HEK293 (cell line): ENCODE measurements around the gene KPNA1.

ENCODE experiments used
- CTCF ChIA-PET: fragments of 350-600 bp; formaldehyde crosslinking; extraction: SDS; loops from one replicate; lab custom pipeline; 2021; ENCODE audit warnings: antibody characterized with exemption; lab: Yijun Ruan, JAX
- POLR2A ChIA-PET: fragments of 300-600 bp; formaldehyde crosslinking; extraction: SDS; loops from one replicate; lab custom pipeline; 2020; ENCODE audit warnings: antibody characterized with exemption, inconsistent platforms; lab: Yijun Ruan, JAX
- H3K27ac ChIP-seq: fragments of 200-500 bp; sonication (Bioruptor generic); 2 replicates; pipeline ENCODE4 v1.5.1; 2014; ENCODE audit warnings: low read depth, low read length, control low read depth, inconsistent platforms; ENCODE audit errors: extremely low read depth
- H3K36me3 ChIP-seq, 2 experiments: fragments of 200-500 bp in 1 of 2; sonication (Bioruptor generic) in 1 of 2; 1 replicate in 1 of 2; 2 replicates in 1 of 2; pipeline ENCODE4 v1.5.1; 2014 to 2017; ENCODE audit warnings: inconsistent platforms in 2 of 2, low read length in 2 of 2; ENCODE audit not compliant: control insufficient read depth in 2 of 2, insufficient read depth in 1 of 2
- H3K4me1 ChIP-seq: fragments of 200-500 bp; sonication (Bioruptor generic); 2 replicates; pipeline ENCODE4 v1.5.1; 2014; ENCODE audit warnings: mild to moderate bottlenecking, low read length, inconsistent platforms; ENCODE audit not compliant: control insufficient read depth, insufficient read depth
- H3K4me3 ChIP-seq: 2 replicates; pipeline ENCODE4 v1.5.1; 2011; ENCODE audit warnings: low read depth, mild to moderate bottlenecking, control low read depth, low read length, moderate library complexity
- H3K9me3 ChIP-seq: fragments of 200-500 bp; sonication (Bioruptor generic); 2 replicates; pipeline ENCODE4 v1.5.1; 2014; ENCODE audit warnings: low read depth, low read length, inconsistent platforms; ENCODE audit not compliant: control insufficient read depth, insufficient read depth
- FEZF1 ChIP-seq: fragments of 450-650 bp; formaldehyde crosslinking; IDR thresholded peaks from 2 replicates; pipeline ENCODE4 v1.5.1; 2016; ENCODE audit warnings: missing biosample characterization, missing genetic modification characterization
- REPIN1 ChIP-seq: fragments of 450-650 bp; formaldehyde crosslinking; IDR thresholded peaks from 2 replicates; pipeline ENCODE4 v1.5.1; 2017; ENCODE audit warnings: missing biosample characterization, missing genetic modification characterization, low read depth
- ZBTB1 ChIP-seq: fragments of 450-650 bp; formaldehyde crosslinking; IDR thresholded peaks from 2 replicates; pipeline ENCODE4 v1.5.1; 2016; ENCODE audit warnings: missing biosample characterization, missing genetic modification characterization
- ZBTB11 ChIP-seq: fragments of 450-650 bp; formaldehyde crosslinking; conservative IDR thresholded peaks from 2 replicates; pipeline ENCODE4 v1.5.1; 2016; ENCODE audit warnings: low read depth, missing biosample characterization, missing genetic modification characterization
- ZBTB7A ChIP-seq: fragments of 450-650 bp; formaldehyde crosslinking; IDR thresholded peaks from 2 replicates; pipeline ENCODE4 v1.5.1; 2016; ENCODE audit warnings: low read depth, missing biosample characterization, missing genetic modification characterization
- ZNF302 ChIP-seq: fragments of 450-650 bp; formaldehyde crosslinking; IDR thresholded peaks from 2 replicates; pipeline ENCODE4 v1.5.1; 2016; ENCODE audit warnings: missing biosample characterization, missing genetic modification characterization, low read depth
- ZNF311 ChIP-seq: fragments of 450-650 bp; formaldehyde crosslinking; IDR thresholded peaks from 2 replicates; pipeline ENCODE4 v1.5.1; 2017; ENCODE audit warnings: missing biosample characterization, missing genetic modification characterization, borderline replicate concordance
- ZNF366 ChIP-seq: fragments of 450-650 bp; formaldehyde crosslinking; conservative IDR thresholded peaks from 2 replicates; pipeline ENCODE4 v1.5.1; 2016; ENCODE audit warnings: missing biosample characterization, missing genetic modification characterization
- ZNF488 ChIP-seq: fragments of 450-650 bp; formaldehyde crosslinking; IDR thresholded peaks from 2 replicates; pipeline ENCODE4 v1.5.1; 2016; ENCODE audit warnings: missing biosample characterization, missing genetic modification characterization
- ZNF521 ChIP-seq: fragments of 450-650 bp; formaldehyde crosslinking; IDR thresholded peaks from 2 replicates; pipeline ENCODE4 v1.5.1; 2017; ENCODE audit warnings: missing biosample characterization, mild to moderate bottlenecking, missing genetic modification characterization
- ZNF544 ChIP-seq: fragments of 450-650 bp; formaldehyde crosslinking; IDR thresholded peaks from 2 replicates; pipeline ENCODE4 v1.5.0; 2017; ENCODE audit warnings: missing biosample characterization, missing genetic modification characterization
- ZNF549 ChIP-seq: fragments of 450-650 bp; IDR thresholded peaks from 2 replicates; pipeline ENCODE4 v1.5.1; 2018; ENCODE audit warnings: missing biosample characterization, missing genetic modification characterization, mild to moderate bottlenecking, inconsistent platforms, moderate library complexity
- ZNF791 ChIP-seq: fragments of 450-650 bp; formaldehyde crosslinking; IDR thresholded peaks from 2 replicates; pipeline ENCODE4 v1.5.1; 2016; ENCODE audit warnings: missing biosample characterization, missing genetic modification characterization
- ZNF843 ChIP-seq: fragments of 450-650 bp; formaldehyde crosslinking; IDR thresholded peaks from 2 replicates; pipeline ENCODE4 v1.5.1; 2016; ENCODE audit warnings: missing biosample characterization, missing genetic modification characterization
- TF ChIP-seq, protein P1 (sequence below): fragments of 450-650 bp; formaldehyde crosslinking; IDR thresholded peaks from 2 replicates; pipeline ENCODE4 v1.5.1; 2016; ENCODE audit warnings: missing biosample characterization, missing genetic modification characterization, low read depth

KPNA1 gene

DNA sequence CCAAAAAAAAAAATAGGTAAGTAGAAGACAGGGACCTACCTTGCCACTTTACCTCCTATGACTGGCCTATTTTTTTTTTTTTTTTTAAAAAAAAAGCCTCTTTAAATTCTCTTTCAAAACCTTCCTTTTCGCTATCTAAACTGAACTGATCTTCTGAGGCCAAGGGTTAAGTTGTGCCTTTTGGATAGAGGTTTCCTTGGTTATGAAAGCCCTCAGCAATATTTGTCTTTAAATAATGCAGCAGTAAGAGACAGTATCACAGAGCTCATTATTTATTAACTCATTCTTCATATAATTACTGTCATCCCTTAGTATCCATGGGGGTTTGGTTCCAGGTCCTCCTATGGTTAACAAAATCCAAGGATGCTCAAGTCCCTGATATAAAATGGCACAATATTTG is 140.7 kb downstream of the KPNA1 start:
- H3K36me3 ChIP-seq: peaks cover 6 to 27% of the 10 kb centered on the region in 2 experiments
- no peak overlapping the region for H3K27ac ChIP-seq
- no peak for TF ChIP-seq FEZF1 (tag by site-specific recombination)
- no peak for TF ChIP-seq ZNF843 (tag by site-specific recombination)
- TF ChIP-seq ZBTB7A (tag by site-specific recombination): no peak
- no peak for TF ChIP-seq ZNF544 (tag by site-specific recombination)
- TF ChIP-seq ZNF521 (tag by site-specific recombination): no peak
- no peak for TF ChIP-seq ZNF488 (tag by site-specific recombination)
- no peak for TF ChIP-seq ZBTB11 (tag by site-specific recombination)
- TF ChIP-seq ZNF791 (tag by site-specific recombination): no peak
- TF ChIP-seq ZBTB1 (tag by site-specific recombination): no peak
- no peak for TF ChIP-seq REPIN1 (tag by site-specific recombination)
- TF ChIP-seq ZNF311 (tag by site-specific recombination): no peak
- TF ChIP-seq, protein P1, sequence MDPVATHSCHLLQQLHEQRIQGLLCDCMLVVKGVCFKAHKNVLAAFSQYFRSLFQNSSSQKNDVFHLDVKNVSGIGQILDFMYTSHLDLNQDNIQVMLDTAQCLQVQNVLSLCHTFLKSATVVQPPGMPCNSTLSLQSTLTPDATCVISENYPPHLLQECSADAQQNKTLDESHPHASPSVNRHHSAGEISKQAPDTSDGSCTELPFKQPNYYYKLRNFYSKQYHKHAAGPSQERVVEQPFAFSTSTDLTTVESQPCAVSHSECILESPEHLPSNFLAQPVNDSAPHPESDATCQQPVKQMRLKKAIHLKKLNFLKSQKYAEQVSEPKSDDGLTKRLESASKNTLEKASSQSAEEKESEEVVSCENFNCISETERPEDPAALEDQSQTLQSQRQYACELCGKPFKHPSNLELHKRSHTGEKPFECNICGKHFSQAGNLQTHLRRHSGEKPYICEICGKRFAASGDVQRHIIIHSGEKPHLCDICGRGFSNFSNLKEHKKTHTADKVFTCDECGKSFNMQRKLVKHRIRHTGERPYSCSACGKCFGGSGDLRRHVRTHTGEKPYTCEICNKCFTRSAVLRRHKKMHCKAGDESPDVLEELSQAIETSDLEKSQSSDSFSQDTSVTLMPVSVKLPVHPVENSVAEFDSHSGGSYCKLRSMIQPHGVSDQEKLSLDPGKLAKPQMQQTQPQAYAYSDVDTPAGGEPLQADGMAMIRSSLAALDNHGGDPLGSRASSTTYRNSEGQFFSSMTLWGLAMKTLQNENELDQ (tag by site-specific recombination): no peak
- no peak for TF ChIP-seq ZNF549
- TF ChIP-seq ZNF366: no peak
- TF ChIP-seq ZNF302 (tag by site-specific recombination): no peak
- no peaks in the 10 kb centered on the region for H3K9me3 ChIP-seq
- ChIA-PET POLR2A (interaction anchor here (0.7 kb wide), 1 partner anchor 689 kb away, joined by 6 read pairs; no protein-coding TSS in a partner anchor), CTCF (no interaction called here)
- no peaks in the 10 kb centered on the region for H3K4me1 ChIP-seq
- no peak overlapping the region for H3K4me3 ChIP-seq
